Measurements from ENCODE around the gene ZNF493.

DNA sequence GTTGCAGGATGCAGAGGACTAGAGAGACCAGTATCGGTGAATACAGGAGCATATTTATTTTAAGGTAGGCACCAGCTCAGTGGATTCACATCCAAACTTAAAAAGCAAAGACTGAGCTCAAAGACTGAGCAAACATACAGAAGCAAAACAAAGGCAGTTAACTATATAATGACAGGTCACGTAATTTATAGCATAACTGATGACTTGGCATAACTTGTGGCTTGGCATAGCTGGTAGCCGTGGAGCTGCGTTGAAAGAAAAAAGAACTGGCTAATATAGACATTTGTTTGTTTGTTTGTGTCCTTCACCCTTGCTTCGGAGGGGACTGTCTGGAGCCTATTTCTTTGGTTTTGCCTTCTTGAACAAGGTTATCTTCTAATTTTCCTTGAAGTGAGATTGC lies 33.7 kb downstream of the ZNF493 start:
- TF ChIP-seq POLR2A (IDR thresholded peaks at IDR 0.05) (no peak), EP300 (IDR thresholded peaks at IDR 0.05) (no peak), POLR2AphosphoS5 (IDR thresholded peaks at IDR 0.05) (no peak)
- TF ChIP-seq, protein P1, sequence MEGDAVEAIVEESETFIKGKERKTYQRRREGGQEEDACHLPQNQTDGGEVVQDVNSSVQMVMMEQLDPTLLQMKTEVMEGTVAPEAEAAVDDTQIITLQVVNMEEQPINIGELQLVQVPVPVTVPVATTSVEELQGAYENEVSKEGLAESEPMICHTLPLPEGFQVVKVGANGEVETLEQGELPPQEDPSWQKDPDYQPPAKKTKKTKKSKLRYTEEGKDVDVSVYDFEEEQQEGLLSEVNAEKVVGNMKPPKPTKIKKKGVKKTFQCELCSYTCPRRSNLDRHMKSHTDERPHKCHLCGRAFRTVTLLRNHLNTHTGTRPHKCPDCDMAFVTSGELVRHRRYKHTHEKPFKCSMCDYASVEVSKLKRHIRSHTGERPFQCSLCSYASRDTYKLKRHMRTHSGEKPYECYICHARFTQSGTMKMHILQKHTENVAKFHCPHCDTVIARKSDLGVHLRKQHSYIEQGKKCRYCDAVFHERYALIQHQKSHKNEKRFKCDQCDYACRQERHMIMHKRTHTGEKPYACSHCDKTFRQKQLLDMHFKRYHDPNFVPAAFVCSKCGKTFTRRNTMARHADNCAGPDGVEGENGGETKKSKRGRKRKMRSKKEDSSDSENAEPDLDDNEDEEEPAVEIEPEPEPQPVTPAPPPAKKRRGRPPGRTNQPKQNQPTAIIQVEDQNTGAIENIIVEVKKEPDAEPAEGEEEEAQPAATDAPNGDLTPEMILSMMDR (IDR thresholded peaks at IDR 0.05), result no peak

Measured in gastroesophageal sphincter (tissue), 3 donors.